ENCODE data around the gene PRODH. TPM values are rescaled to one million over a fixed set of nuclear protein-coding genes. Genes with fewer than 3 reads are reported as not detected.
"Not testable (repeated sequence)": the region's sequence is repeated elsewhere in the genome, so short reads cannot be mapped to it uniquely, and the experiment has no call there.

Gene PRODH
- total RNA-seq, 3 donors from 2014 or later: 4.9 to 7.5 (median 5.3) TPM

GRCh38 chr22:18974477-18975180 is 38.5 kb upstream of the PRODH start:
- Histone ChIP-seq H3K9me3 (no peaks in the 10 kb centered on the region), H3K4me3 (no peak overlapping the region), H3K4me1 (ENCODE audit: low read depth) (peaks cover 5% of the 10 kb centered on the region), H3K36me3 (ENCODE audit: low read depth) (no peaks in the 10 kb centered on the region)
- TF ChIP-seq, protein P1, sequence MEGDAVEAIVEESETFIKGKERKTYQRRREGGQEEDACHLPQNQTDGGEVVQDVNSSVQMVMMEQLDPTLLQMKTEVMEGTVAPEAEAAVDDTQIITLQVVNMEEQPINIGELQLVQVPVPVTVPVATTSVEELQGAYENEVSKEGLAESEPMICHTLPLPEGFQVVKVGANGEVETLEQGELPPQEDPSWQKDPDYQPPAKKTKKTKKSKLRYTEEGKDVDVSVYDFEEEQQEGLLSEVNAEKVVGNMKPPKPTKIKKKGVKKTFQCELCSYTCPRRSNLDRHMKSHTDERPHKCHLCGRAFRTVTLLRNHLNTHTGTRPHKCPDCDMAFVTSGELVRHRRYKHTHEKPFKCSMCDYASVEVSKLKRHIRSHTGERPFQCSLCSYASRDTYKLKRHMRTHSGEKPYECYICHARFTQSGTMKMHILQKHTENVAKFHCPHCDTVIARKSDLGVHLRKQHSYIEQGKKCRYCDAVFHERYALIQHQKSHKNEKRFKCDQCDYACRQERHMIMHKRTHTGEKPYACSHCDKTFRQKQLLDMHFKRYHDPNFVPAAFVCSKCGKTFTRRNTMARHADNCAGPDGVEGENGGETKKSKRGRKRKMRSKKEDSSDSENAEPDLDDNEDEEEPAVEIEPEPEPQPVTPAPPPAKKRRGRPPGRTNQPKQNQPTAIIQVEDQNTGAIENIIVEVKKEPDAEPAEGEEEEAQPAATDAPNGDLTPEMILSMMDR (IDR thresholded peaks at IDR 0.05): no peak
- DNase-seq: no peak
- no peak for ATAC-seq
- intact Hi-C loops (cut with DNase I, micrococcal nuclease): no loop called here

DNA sequence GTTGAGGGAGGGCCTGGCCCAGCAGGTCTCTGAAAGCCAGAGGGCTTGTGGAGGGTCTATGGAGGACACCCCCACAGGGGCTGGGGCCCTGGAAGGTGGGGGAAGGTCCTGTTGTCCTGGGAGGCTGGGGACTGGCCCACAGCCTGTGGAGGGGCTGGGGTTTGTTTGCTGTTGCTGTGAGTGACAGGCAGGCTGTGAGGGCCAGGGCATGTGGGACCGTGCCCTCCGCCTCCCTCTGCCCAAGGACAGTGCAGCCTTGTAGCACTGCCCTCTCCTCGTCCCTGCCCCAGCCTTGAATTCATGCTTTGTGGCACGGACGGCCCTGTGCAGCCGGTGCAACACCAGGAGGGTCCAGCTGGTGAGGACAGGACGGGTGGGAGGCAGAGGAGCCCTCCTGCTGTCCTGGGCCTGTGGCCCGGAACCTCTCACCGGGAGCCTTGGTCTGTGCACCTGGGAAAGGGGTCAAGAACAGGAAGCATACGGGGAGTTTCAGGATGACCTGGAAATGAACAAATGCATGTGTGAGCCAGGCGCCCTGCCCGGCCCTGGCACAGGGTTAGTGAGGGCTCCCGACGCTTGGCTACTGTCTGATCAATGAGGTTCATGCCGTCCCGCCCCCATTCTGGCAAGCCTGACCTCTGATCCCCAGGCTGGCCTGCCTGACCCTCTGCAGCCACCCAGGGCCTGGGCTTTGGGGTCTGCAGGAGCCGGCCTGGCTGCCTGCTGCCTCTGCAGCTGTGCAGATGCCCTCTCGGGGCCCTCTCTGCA is 37.4 kb upstream of the PRODH start:
- Histone ChIP-seq H3K4me1 (ENCODE audit: low read depth) (peaks cover 5% of the 10 kb centered on the region), H3K36me3 (ENCODE audit: low read depth) (no peaks in the 10 kb centered on the region), H3K4me3 (no peak overlapping the region), H3K9me3 (no peaks in the 10 kb centered on the region)
- TF ChIP-seq, protein P1 (IDR thresholded peaks at IDR 0.05): no peak
- DNase-seq (peak in 1 of 3 donors; percentile 21), ATAC-seq (no peak)
- intact Hi-C loops (cut with DNase I, micrococcal nuclease): no loop called here

DNA sequence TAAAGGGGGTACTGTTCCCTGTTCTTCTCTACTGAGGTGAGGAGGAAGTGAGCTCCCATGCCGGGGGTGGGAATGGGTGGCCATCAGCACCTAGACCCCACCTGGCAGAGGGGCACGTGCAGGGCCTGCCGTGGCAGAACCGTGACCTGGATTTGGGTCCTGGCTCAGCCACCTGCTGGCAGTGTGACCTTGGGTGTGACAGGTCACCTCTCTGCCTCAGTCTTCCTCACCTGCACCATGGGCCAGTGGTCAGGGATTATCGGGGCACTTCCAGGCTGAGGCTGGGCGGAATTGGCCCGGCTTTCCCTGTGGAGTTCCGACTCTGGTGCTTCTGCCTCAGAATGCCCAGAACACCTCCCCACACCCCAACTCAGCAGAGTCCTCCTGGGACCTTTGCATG is 36.5 kb upstream of the PRODH start:
- H3K4me3 ChIP-seq; H3K36me3 ChIP-seq (ENCODE audit: low read depth); intact Hi-C loops (cut with DNase I, micrococcal nuclease); H3K4me1 ChIP-seq (ENCODE audit: low read depth); H3K9me3 ChIP-seq; ATAC-seq: not testable (repeated sequence)
- DNase-seq: peak in 1 of 3 donors; percentile 22

DNA sequence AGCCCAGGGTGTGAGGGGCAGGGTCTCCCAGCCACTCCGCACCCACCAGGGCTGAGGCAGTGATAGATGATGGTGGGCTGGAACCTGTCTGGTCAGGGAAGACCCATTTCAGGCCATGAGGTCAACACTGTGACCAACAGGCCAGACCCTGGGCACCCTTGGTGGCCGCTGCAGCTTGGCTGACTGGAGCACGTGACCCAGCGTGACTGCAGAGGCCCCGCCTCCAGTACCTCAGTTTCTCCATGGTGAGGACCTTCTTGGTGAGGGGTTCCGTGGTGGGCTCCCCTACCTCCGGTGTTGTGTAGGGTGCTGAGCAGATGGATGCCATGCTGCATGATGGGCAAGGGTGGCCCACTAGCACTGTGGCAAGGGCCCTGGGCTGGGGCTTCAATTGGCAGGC is 35.9 kb upstream of the PRODH start:
- intact Hi-C loops (cut with DNase I, micrococcal nuclease); ATAC-seq; H3K36me3 ChIP-seq (ENCODE audit: low read depth); H3K4me1 ChIP-seq (ENCODE audit: low read depth); H3K9me3 ChIP-seq; H3K4me3 ChIP-seq: not testable (repeated sequence)
- DNase-seq: peak in 1 of 3 donors; percentile 8

- ATAC-seq (no peak), DNase-seq (peak in 1 of 3 donors; percentile 31)
- no peak overlapping the region for H3K4me3 ChIP-seq
- intact Hi-C loops (cut with DNase I, micrococcal nuclease): no loop called here
- H3K9me3 ChIP-seq: no peaks in the 10 kb centered on the region
- H3K36me3 ChIP-seq (ENCODE audit: low read depth): no peaks in the 10 kb centered on the region
- H3K4me1 ChIP-seq (ENCODE audit: low read depth): peaks cover 5% of the 10 kb centered on the region
- TF ChIP-seq, protein P1 (IDR thresholded peaks at IDR 0.05): no peak
Observed at GRCh38 chr22:18971321-18971751, 35.2 kb upstream of the PRODH start.

- intact Hi-C loops (cut with DNase I, micrococcal nuclease): no loop called here
- TF ChIP-seq, protein P1 (IDR thresholded peaks at IDR 0.05): no peak
- H3K9me3 ChIP-seq: no peaks in the 10 kb centered on the region
- ATAC-seq: no peak
- DNase-seq: peak in 2 of 3 donors; percentile 12 to 36
- peaks cover 5% of the 10 kb centered on the region for H3K4me1 ChIP-seq (ENCODE audit: low read depth)
- H3K36me3 ChIP-seq (ENCODE audit: low read depth): no peaks in the 10 kb centered on the region
- no peak overlapping the region for H3K4me3 ChIP-seq
Observed at GRCh38 chr22:18970948-18971315, 34.8 kb upstream of the PRODH start.
